HG03354 (cell line): ENCODE measurements around the gene PDZD4.

Experiments
- ATAC-seq: cut with Tn5 transposase; IDR thresholded peaks from one replicate; pipeline ENCODE4 v1.9.1; 2021; ENCODE audit warnings: mild to moderate bottlenecking; ENCODE audit not compliant: unreplicated experiment, poor library complexity, severe bottlenecking

The PDZD4 gene

DNA sequence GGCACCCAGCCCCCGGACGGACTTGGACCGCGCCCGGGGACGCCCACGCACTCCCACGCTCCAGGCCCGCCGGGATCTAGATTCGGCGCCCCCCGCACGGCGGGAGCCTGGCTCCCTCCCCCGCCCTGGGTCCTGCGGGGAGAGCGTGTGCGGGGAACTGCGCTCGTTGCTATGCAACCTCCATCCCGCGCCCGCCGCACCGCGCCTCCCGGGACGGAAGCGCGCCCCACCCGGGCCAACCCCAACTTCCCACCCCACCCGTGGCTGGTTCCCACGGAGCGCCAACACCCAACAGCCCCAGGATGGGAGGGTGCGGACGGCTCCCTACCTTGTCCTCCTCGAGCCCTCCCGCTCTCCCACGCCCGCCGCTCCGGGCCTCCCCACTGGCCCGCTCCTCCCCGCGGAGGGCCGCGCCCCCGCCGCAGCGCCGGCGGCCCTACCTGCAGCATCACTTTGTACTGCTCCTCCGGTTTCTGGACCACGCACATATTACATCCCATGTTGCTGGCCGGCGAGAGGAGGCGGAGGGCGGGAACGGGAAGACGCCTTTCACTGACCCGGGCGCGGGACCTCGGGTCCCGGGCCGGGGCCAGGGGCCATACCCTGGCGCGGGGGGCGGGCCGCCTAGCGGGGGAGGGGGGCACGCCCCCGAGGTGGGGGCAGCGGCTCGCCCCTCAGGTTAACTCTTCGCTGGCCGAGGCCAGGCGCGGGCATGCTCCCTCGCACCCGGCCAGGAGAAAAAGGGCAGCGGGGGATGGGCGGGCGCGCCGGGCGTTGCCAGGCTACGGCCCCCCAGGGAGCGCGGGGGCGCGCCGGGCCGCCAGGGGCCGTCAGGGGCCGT, at the start of gene PDZD4:
TSS of gene PDZD4 (minus strand) at position 746 of the 841 bp plus-strand sequence. CDS start at position 500, 246 bp downstream.
- no peak for ATAC-seq

DNA sequence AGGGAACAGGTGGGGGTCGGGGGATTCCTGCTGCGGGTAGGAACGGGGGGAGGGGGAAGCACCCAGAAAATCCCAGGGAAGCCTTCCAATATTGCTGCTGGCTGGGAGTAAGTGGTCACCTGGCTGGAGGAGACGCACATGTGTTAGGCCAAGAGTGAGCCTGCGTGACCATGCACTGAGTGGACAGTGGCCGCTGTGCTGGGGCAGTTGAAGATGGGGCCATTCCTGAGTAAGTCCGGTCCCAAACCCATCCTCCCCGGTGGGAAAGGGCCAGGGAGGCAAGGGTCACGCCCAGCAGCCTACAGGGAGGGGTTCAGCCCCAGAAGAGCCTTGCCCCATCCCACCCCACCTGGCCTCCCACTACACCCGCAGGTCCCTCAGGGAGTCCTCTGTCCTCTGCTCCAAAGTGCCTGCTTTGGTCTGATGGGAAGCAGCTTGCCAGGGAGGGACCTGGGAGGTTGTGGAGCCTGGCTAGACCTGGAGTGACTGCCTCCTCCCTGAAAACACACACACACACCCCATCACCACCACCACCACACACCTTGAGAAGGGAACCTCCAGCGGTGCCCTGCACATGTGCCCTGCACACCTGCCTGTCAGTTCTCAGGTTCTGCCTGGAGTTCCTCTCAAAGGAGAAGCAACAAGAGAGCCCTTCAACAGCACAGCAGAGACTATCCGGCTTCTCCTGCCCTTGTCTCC, 49.5 kb upstream of the PDZD4 start:
- no peak for ATAC-seq

DNA sequence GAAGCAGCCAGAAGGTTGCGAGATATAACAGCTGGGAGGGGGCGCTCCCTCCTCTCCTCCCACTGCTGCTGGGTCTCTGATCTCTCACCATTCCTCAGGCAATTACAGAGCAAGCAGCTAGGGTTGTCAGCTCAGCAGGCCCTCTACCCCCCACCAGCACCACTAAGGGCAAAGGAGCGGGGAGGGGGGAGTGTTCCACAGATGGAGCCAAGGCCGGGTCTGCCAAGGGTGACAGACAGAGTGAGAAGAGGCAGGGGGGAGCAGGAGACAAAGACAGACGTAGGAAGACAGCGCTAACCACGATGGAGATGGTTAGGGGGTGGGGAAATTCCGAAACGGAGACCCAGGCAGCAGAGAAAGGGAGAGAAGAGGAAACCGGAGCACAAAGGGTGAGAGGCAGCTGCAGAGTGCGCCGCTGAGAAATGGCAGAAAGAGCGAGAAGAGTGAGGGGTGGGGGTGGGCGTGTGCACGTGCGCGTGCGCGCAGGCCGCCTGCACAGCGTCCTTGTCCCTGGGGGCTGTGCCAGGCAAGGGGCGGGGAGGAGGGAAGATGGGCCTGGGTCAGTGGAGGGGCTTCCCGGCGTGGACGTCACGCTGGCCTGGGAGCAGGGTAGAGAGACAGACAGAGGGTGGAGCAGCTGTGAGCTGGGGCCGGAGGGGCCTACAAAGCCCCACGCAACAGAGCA, 48.8 kb upstream of the PDZD4 start:
- ATAC-seq, result no peak

DNA sequence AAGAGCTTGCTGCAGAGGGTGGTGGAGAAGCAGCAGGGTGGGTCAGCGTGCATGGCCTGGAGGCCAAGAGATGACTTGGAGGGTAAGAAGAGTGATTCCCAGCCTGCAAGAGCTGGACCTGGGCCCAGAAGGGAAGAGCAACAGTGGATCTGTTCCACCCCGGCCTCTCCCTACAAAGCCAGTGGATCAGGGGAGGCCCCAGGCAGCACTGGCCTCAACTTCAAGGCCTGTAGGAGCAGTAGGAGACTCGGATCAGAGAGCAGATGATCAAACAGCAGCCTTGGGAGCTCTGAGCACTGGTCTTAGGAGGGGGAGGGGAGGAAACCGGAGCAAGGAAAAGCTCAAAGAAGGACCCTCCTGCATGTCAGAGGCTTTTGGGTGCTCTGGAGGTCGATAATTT, 48.0 kb upstream of the PDZD4 start:
- ATAC-seq, result no peak

DNA sequence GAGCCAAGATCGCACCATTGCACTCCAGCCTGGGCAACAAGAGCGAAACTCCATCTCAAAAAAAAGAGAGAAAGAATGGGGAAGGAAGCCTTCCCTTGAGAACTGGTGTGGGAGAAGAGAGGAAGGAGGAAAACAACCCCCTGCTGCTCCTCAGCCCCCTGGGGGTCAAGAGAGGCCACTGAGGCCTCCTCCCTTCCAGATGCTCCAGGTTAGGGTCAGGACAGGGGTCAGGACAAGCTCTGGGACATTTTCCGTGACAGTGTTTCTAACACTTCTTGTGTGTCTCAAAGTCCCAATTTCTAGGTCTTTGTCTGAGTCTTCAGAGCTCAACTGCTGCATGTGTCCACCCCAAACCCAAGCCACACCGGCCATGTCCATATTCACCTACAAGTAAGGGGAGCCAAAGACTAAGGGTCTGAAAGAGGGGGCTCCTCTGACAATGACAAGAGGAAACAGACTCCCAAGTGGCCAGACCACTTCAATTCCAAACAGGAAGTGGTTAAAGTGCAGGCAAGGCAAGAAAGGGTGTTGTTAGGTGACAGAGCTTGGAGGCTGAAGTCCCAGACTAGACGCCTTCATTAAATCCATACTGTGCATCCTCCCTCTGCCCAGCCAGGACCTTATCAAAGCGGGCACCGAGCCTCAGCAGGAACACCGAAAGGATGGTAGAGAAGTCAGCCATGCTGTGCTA, 47.4 kb upstream of the PDZD4 start:
- no peak for ATAC-seq

DNA sequence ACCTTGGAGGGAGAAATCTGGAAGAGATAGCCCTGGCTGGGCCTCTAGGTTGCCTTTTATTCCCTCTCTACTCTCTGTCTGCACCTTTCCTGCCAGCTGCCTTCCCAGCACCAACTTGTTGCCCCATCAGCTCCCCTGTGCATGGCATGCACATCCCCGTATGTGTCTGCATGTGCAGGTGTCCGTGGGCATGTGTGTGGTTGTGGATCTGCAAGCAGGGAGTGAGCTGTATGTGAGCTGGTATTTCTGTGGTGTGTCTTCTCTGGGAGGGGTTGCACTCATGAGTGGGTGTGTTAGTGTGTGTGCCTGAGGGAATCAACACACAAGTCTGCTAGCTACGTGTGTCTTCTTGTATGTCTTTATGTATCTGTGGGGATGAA, 45.8 kb upstream of the PDZD4 start:
- no peak for ATAC-seq

DNA sequence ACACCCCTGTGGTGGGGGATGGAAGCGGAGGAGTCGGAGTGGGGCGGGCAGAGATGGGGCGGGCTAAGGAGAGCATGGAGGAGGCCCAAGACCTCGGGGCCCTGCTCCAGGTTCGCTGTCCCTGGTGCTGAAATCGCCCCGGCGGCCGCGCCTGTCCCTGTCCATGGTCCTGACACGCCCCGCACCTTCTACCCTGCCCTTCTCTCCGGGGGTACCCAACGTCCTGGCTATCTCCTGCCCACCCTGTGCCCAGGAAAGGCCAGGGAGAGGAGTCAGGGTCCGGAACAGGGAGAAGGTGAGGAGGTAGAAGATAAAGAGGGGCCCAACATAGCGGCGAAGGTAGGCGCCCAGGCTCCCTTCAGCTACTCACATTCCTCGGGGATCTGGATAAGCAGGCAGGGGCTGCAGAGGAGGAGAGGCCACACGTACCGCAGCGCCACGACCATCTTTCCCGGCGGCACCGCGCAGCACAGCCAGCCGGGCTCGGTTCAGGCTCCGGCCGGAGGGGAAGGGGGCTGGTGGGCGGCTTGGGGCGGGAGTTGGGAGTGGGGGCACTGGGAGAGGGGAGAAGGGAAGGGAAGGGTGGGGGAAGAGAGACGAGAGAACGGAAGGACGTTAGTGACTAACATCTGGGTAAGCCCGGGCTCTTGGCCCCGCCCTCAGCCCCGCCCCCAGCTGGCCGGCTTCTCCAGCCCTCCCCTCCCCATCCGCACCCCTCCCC, 45.2 kb upstream of the PDZD4 start:
- peak; percentile 43 for ATAC-seq

GRCh38 chrX:153874366-153875125, 44.2 kb upstream of the PDZD4 start:
- ATAC-seq, result no peak

DNA sequence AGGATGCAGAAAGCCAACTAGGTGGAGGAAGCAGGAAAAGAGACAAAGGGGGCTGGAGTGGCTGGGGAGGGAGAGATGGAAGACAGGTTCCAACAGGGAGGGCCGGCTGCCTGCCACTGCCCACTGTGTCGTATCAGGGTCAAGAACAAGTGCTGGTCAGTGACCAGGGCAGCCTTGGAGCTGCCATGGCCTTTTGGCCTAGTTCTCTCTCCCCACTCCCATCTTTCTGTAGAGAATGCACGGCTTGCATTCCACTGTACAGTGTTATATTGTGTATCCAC, 43.7 kb upstream of the PDZD4 start:
- ATAC-seq, result no peak

- ATAC-seq, result no peak
Observed at GRCh38 chrX:153873282-153874084, 43.1 kb upstream of the PDZD4 start.

- ATAC-seq, result no peak
Observed at GRCh38 chrX:153871946-153872878, 41.9 kb upstream of the PDZD4 start.

- ATAC-seq, result no peak
Observed at GRCh38 chrX:153871451-153871850, 41.1 kb upstream of the PDZD4 start.

DNA sequence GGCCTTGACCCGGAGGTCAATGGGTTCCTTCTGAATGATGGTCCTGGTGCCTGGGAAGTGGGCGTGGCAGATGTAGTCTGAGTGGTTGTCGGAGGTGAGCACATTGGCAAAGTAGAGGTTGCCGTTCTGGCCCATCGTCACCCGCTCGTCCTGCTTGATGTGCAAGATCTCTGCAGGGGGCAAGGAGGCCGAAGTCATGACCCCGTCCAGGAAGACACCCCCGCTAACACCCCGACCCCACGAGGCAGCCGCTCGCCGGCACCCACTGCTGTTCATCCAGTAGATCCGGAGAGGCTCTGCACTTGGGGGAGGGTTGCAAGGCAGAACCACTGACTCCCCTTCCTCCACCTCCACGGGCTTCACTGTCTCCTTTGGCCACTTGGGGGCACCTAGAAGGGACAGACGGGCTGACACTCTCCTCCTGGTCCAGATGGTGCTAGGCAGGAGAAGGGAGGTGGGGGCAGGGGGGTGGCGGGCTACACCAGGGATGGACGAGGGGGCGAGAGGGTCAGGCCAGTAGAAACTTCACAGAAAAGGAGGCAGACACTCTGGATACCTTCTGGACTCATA, 40.5 kb upstream of the PDZD4 start:
- no peak for ATAC-seq

GRCh38 chrX:153870288-153870690, 39.9 kb upstream of the PDZD4 start:
- no peak for ATAC-seq

DNA sequence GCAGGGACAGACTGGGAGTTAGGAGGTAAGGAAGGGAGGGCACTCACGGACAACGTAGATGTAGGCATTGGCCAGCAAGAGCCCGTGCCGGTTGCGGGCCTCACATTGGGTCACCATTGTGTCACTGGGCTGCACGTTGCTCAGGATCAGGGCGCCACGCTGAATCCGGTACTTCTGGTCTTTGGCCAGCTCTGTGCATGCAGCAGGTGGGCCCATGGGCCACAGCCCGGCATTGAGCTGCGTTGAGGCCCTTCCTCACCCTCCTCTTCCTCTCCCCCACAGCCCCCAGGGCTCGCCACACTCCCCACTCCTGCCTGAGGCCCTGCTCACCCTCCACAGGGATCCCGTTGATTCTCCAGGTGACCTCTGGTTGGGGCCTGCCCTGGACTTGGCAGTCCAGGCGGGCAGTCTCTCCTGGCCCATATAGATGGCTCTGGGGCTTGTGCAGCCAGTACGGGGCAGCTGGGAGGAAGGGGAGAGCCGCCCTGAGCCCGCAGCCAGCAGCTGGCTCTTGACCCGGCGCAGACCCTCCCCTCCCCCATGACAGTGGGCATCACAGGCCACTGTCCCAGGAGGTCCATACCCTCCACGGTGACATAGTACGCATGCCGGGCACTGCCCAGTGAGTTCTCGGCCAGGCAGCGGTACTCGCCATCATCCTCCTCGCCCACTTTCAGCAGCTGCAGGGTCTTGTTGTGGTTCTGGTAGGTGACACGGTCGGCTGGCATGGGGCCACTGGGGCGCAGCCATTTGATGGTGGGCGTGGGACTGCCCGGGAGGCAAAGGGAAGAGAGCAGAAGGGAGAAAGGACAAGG, 39.3 kb upstream of the PDZD4 start:
- ATAC-seq, result no peak
